ENCODE results near the gene ZDHHC18.
"Not testable (repeated sequence)": the region's sequence is repeated elsewhere in the genome, so short reads cannot be mapped to it uniquely, and the experiment has no call there.

Gene ZDHHC18

DNA sequence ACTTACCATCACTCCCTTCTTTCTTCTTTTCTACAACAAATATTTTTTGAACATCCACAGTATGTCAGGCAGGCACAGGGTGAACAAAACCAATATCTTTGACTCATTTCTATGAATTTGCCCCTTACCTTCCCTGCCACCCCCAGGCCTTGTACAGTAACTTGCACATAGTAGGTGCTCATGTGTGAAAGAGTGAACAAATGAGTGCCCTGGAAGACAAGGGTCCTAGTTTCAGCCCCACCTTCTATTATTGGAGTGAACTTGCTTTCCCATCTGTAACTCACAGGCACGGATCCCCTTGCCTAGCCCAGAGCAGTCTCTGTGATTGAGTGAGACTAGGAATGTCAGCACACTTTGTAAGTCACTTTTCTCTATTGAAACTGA, 12.8 kb downstream of the ZDHHC18 start:
- Histone ChIP-seq H3K27me3 (ENCODE audit: control insufficient read depth, insufficient read depth, low read length) (no peaks in the 10 kb centered on the region), H3K4me3 (ENCODE audit: low read length) (no peak overlapping the region), H3K4me2 (ENCODE audit: low read length) (no peak overlapping the region), H3K9ac (ENCODE audit: low read depth, low read length) (no peak overlapping the region), H3K4me1 (ENCODE audit: control insufficient read depth, insufficient read depth, low read length) (no peaks in the 10 kb centered on the region), H3K9me3 (replicated peaks; ENCODE audit: low read length) (no peaks in the 10 kb centered on the region), H3K36me3 (ENCODE audit: insufficient read depth, low read length) (peaks cover 37% of the 10 kb centered on the region)

- H3K36me3 ChIP-seq (ENCODE audit: insufficient read depth, low read length), result peaks cover 33% of the 10 kb centered on the region
- no peak overlapping the region for H3K4me3 ChIP-seq (ENCODE audit: low read length)
- H3K4me2 ChIP-seq (ENCODE audit: low read length), result no peak overlapping the region
- H3K27me3 ChIP-seq (ENCODE audit: control insufficient read depth, insufficient read depth, low read length), result no peaks in the 10 kb centered on the region
- no peaks in the 10 kb centered on the region for H3K9me3 ChIP-seq (replicated peaks; ENCODE audit: low read length)
- no peaks in the 10 kb centered on the region for H3K4me1 ChIP-seq (ENCODE audit: control insufficient read depth, insufficient read depth, low read length)
- H3K9ac ChIP-seq (ENCODE audit: low read depth, low read length), result no peak overlapping the region
These were observed 13.3 kb downstream of the ZDHHC18 start for GRCh38 chr1:26839779-26840178.

- H3K9ac ChIP-seq (ENCODE audit: low read depth, low read length), result no peak overlapping the region
- no peaks in the 10 kb centered on the region for H3K9me3 ChIP-seq (replicated peaks; ENCODE audit: low read length)
- H3K4me3 ChIP-seq (ENCODE audit: low read length), result no peak overlapping the region
- H3K36me3 ChIP-seq (ENCODE audit: insufficient read depth, low read length), result peaks cover 32% of the 10 kb centered on the region
- H3K4me2 ChIP-seq (ENCODE audit: low read length), result no peak overlapping the region
- H3K4me1 ChIP-seq (ENCODE audit: control insufficient read depth, insufficient read depth, low read length), result peaks cover 16% of the 10 kb centered on the region
- H3K27me3 ChIP-seq (ENCODE audit: control insufficient read depth, insufficient read depth, low read length), result no peaks in the 10 kb centered on the region
These were observed 18.1 kb downstream of the ZDHHC18 start for GRCh38 chr1:26844424-26845196.

GRCh38 chr1:26847826-26848225, 21.3 kb downstream of the ZDHHC18 start:
- not testable (repeated sequence) for H3K9me3 ChIP-seq (replicated peaks; ENCODE audit: low read length); H3K27me3 ChIP-seq (ENCODE audit: control insufficient read depth, insufficient read depth, low read length); H3K9ac ChIP-seq (ENCODE audit: low read depth, low read length); H3K4me3 ChIP-seq (ENCODE audit: low read length); H3K4me2 ChIP-seq (ENCODE audit: low read length)
- Histone ChIP-seq H3K4me1 (ENCODE audit: control insufficient read depth, insufficient read depth, low read length) (peaks cover 22% of the 10 kb centered on the region), H3K36me3 (ENCODE audit: insufficient read depth, low read length) (peaks cover 46% of the 10 kb centered on the region)

- H3K36me3 ChIP-seq (ENCODE audit: insufficient read depth, low read length), result peaks cover 49% of the 10 kb centered on the region
- H3K9me3 ChIP-seq (replicated peaks; ENCODE audit: low read length), result no peaks in the 10 kb centered on the region
- H3K9ac ChIP-seq (ENCODE audit: low read depth, low read length), result peak overlapping the region; percentile 69
- H3K27me3 ChIP-seq (ENCODE audit: control insufficient read depth, insufficient read depth, low read length), result no peaks in the 10 kb centered on the region
- no peak overlapping the region for H3K4me3 ChIP-seq (ENCODE audit: low read length)
- peaks cover 27% of the 10 kb centered on the region for H3K4me1 ChIP-seq (ENCODE audit: control insufficient read depth, insufficient read depth, low read length)
- peak overlapping the region; percentile 42 for H3K4me2 ChIP-seq (ENCODE audit: low read length)
These were observed 22.0 kb downstream of the ZDHHC18 start for GRCh38 chr1:26848499-26848898.

DNA sequence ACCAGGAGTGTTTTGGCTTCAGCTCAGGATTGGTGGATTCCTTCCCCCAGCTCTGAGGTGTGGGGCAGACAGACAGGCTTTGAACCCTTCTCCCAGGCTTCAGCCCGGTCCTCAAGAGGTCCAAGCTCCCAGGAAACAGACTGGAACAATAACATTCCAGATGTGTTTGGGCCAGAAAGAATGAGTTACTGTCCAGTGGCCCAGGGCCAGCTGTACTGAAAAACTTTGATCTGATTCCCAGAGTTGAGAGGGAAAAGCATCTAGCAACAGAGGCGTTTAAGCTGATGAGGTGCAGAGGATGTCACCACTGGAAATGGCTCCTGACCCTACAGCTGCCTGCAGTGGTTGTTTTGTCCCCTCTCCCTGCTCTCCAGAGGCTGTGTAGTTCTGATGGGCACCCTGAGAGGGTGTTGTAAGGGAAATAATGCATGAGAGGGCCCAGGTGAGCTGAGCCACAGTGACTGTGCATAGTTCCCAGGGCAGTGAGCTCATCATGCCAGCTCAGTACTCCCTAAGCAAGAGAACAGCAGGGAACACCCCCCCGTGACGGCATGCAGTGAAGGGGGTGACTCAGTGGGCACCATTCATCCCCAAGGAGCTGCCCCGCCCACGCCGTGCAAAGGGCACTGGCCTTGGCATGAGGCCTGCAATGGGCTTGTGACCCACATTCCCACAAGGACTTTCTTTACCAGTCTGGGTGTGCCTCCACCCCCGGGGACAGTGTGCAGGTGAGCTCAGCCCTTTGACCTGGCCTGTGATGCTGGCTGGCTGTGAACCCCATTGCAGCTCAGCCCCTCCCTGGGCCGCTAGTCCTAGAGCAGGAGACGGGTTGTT, 22.7 kb downstream of the ZDHHC18 start:
- H3K4me2 ChIP-seq (ENCODE audit: low read length), result peak overlapping the region; percentile 42
- H3K27me3 ChIP-seq (ENCODE audit: control insufficient read depth, insufficient read depth, low read length), result no peaks in the 10 kb centered on the region
- H3K36me3 ChIP-seq (ENCODE audit: insufficient read depth, low read length), result peaks cover 56% of the 10 kb centered on the region
- no peak overlapping the region for H3K4me3 ChIP-seq (ENCODE audit: low read length)
- H3K9me3 ChIP-seq (replicated peaks; ENCODE audit: low read length), result no peaks in the 10 kb centered on the region
- H3K9ac ChIP-seq (ENCODE audit: low read depth, low read length), result peak overlapping the region; percentile 69
- peaks cover 27% of the 10 kb centered on the region for H3K4me1 ChIP-seq (ENCODE audit: control insufficient read depth, insufficient read depth, low read length)

DNA sequence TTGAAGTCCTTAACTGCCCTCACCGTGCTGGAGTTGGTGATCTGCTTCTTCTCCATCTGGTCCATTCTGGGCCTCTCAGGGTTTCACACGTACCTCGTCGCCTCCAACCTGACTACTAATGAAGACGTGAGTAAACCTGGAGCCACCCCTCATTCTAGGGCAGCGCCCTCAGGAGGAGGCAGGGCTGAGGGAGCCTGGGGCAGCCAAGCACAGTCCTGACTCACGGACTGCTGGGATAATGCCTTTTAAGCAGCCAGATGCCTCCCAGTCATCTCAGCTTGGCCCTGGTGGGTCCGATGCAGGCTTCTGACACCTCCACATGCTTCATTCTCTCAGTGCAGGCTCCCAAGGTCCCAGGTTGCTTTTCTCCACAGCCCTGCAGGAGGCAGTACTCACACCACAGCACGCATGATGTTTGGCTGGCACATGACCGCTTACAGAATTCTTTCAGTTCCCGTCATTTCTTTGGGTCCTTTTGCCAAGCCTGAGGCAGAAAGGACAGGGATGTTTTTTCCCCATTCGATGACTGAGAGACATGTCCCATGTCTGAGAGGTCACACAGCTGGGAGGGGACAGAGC, 24.7 kb downstream of the ZDHHC18 start:
- H3K4me2 ChIP-seq (ENCODE audit: low read length), result no peak overlapping the region
- H3K36me3 ChIP-seq (ENCODE audit: insufficient read depth, low read length), result peaks cover 69% of the 10 kb centered on the region

GRCh38 chr1:26852701-26853100, 26.2 kb downstream of the ZDHHC18 start:
- H3K36me3 ChIP-seq (ENCODE audit: insufficient read depth, low read length), result peaks cover 64% of the 10 kb centered on the region
- no peak overlapping the region for H3K4me2 ChIP-seq (ENCODE audit: low read length)
- H3K27me3 ChIP-seq (ENCODE audit: control insufficient read depth, insufficient read depth, low read length), result no peaks in the 10 kb centered on the region
- H3K4me3 ChIP-seq (ENCODE audit: low read length), result no peak overlapping the region
- H3K9me3 ChIP-seq (replicated peaks; ENCODE audit: low read length), result no peaks in the 10 kb centered on the region
- H3K9ac ChIP-seq (ENCODE audit: low read depth, low read length), result no peak overlapping the region
- H3K4me1 ChIP-seq (ENCODE audit: control insufficient read depth, insufficient read depth, low read length), result peaks cover 27% of the 10 kb centered on the region

More for the DNA sequence above, 24.7 kb downstream of the ZDHHC18 start:
- no peak overlapping the region for H3K9ac ChIP-seq (ENCODE audit: low read depth, low read length)
- no peaks in the 10 kb centered on the region for H3K27me3 ChIP-seq (ENCODE audit: control insufficient read depth, insufficient read depth, low read length)
- peaks cover 27% of the 10 kb centered on the region for H3K4me1 ChIP-seq (ENCODE audit: control insufficient read depth, insufficient read depth, low read length)
- no peaks in the 10 kb centered on the region for H3K9me3 ChIP-seq (replicated peaks; ENCODE audit: low read length)
- H3K4me3 ChIP-seq (ENCODE audit: low read length), result no peak overlapping the region

- peaks cover 25% of the 10 kb centered on the region for H3K4me1 ChIP-seq (ENCODE audit: control insufficient read depth, insufficient read depth, low read length)
- H3K27me3 ChIP-seq (ENCODE audit: control insufficient read depth, insufficient read depth, low read length), result no peaks in the 10 kb centered on the region
- H3K9me3 ChIP-seq (replicated peaks; ENCODE audit: low read length), result no peaks in the 10 kb centered on the region
- H3K9ac ChIP-seq (ENCODE audit: low read depth, low read length), result no peak overlapping the region
- H3K4me3 ChIP-seq (ENCODE audit: low read length), result no peak overlapping the region
- peaks cover 63% of the 10 kb centered on the region for H3K36me3 ChIP-seq (ENCODE audit: insufficient read depth, low read length)
- H3K4me2 ChIP-seq (ENCODE audit: low read length), result no peak overlapping the region
These were observed 26.7 kb downstream of the ZDHHC18 start for GRCh38 chr1:26853156-26853555.

DNA sequence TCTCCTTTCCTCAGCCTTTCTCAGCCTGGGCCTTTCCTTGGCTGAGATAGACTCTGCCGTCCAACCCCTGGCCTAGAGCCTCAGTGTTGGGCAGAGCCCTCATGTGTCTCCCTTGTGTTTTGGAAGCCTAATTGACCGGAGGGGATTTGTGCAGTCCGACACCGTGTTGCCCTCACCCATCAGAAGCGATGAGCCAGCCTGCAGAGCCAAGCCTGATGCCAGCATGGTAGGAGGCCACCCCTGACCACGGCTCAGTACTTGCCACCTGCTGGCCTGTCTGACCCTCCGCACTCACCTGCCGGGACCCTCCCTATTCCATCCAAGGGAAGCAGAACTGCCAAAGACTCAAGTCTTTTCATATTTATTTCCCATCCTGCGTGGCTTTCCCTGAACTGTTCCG, 27.1 kb downstream of the ZDHHC18 start:
- no peak overlapping the region for H3K9ac ChIP-seq (ENCODE audit: low read depth, low read length)
- no peaks in the 10 kb centered on the region for H3K9me3 ChIP-seq (replicated peaks; ENCODE audit: low read length)
- H3K27me3 ChIP-seq (ENCODE audit: control insufficient read depth, insufficient read depth, low read length), result no peaks in the 10 kb centered on the region
- no peak overlapping the region for H3K4me3 ChIP-seq (ENCODE audit: low read length)
- no peak overlapping the region for H3K4me2 ChIP-seq (ENCODE audit: low read length)
- peaks cover 20% of the 10 kb centered on the region for H3K4me1 ChIP-seq (ENCODE audit: control insufficient read depth, insufficient read depth, low read length)
- H3K36me3 ChIP-seq (ENCODE audit: insufficient read depth, low read length), result peaks cover 61% of the 10 kb centered on the region

GRCh38 chr1:26854906-26855305, 28.4 kb downstream of the ZDHHC18 start:
- Histone ChIP-seq H3K9me3 (replicated peaks; ENCODE audit: low read length) (no peaks in the 10 kb centered on the region), H3K4me3 (ENCODE audit: low read length) (no peak overlapping the region), H3K36me3 (ENCODE audit: insufficient read depth, low read length) (peaks cover 55% of the 10 kb centered on the region), H3K4me1 (ENCODE audit: control insufficient read depth, insufficient read depth, low read length) (peaks cover 8% of the 10 kb centered on the region), H3K9ac (ENCODE audit: low read depth, low read length) (no peak overlapping the region), H3K27me3 (ENCODE audit: control insufficient read depth, insufficient read depth, low read length) (no peaks in the 10 kb centered on the region), H3K4me2 (ENCODE audit: low read length) (no peak overlapping the region)

Measured in skeletal muscle satellite cell (primary cell).